Neural progenitor cell (in vitro differentiated cells): Measurements from ENCODE around the gene P2RX1. TPM values are rescaled to one million over a fixed set of nuclear protein-coding genes. Genes with fewer than 3 reads are reported as not detected.

Experiments used
- DNase-seq: peaks from one replicate; pipeline ENCODE4 v3.0.0-alpha.2; 2016; ENCODE audit warnings: low spot score
- H2AFZ ChIP-seq: fragments of 200-600 bp; sonication (generic); replicated peaks from 2 replicates; pipeline ENCODE4 v1.6.1; 2016; ENCODE audit warnings: antibody characterized with exemption
- H3F3A ChIP-seq: fragments of 200-600 bp; sonication (generic); 2 replicates; pipeline ENCODE4 v1.6.1; 2016; ENCODE audit warnings: antibody characterized with exemption, low read depth
- H3K27ac ChIP-seq: fragments of 200-600 bp; sonication (generic); 2 replicates; pipeline ENCODE4 v1.5.1; 2016; ENCODE audit warnings: mild to moderate bottlenecking
- H3K27me3 ChIP-seq: fragments of 200-600 bp; sonication (generic); 2 replicates; pipeline ENCODE4 v1.6.1; 2016; ENCODE audit warnings: mild to moderate bottlenecking, moderate library complexity
- H3K36me3 ChIP-seq: fragments of 200-600 bp; sonication (generic); 2 replicates; pipeline ENCODE4 v1.5.1; 2016
- H3K4me1 ChIP-seq: fragments of 200-600 bp; sonication (generic); 2 replicates; pipeline ENCODE4 v1.6.1; 2016; ENCODE audit warnings: mixed run types
- H3K4me2 ChIP-seq: fragments of 200-600 bp; sonication (generic); 2 replicates; pipeline ENCODE4 v1.6.1; 2016
- H3K4me3 ChIP-seq: fragments of 200-600 bp; sonication (generic); 2 replicates; pipeline ENCODE4 v1.5.1; 2016
- H3K79me2 ChIP-seq: fragments of 200-600 bp; sonication (generic); 2 replicates; pipeline ENCODE4 v1.6.1; 2016; ENCODE audit warnings: low read depth
- H3K9ac ChIP-seq: fragments of 200-600 bp; sonication (generic); 2 replicates; pipeline ENCODE4 v1.6.1; 2016
- H3K9me3 ChIP-seq: fragments of 200-600 bp; sonication (generic); 2 replicates; pipeline ENCODE4 v1.5.1; 2016; ENCODE audit warnings: low read depth
- H4K20me1 ChIP-seq: fragments of 200-600 bp; sonication (generic); 2 replicates; pipeline ENCODE4 v1.6.1; 2016; ENCODE audit warnings: low read depth
- H3K27ac Mint-ChIP-seq: 3 replicates; pipeline ENCODE4 v1.8.0; 2021; ENCODE audit warnings: mixed read lengths
- H3K27me3 Mint-ChIP-seq: 2 replicates; pipeline ENCODE4 v1.8.0; 2022; ENCODE audit warnings: low read depth, mild to moderate bottlenecking, inconsistent platforms, moderate library complexity, mixed read lengths; ENCODE audit not compliant: insufficient read depth
- H3K36me3 Mint-ChIP-seq: 3 replicates; pipeline ENCODE4 v1.8.0; 2021; ENCODE audit warnings: mixed read lengths
- H3K4me1 Mint-ChIP-seq: 3 replicates; pipeline ENCODE4 v1.8.0; 2021; ENCODE audit warnings: mixed read lengths
- H3K4me3 Mint-ChIP-seq: 3 replicates; pipeline ENCODE4 v1.8.0; 2021; ENCODE audit warnings: mild to moderate bottlenecking, moderate library complexity, mixed read lengths
- H3K9me3 Mint-ChIP-seq: 3 replicates; pipeline ENCODE4 v1.8.0; 2020; ENCODE audit warnings: mixed read lengths
- EZH2 ChIP-seq: fragments of 200-600 bp; sonication (generic); IDR thresholded peaks from 2 replicates; pipeline ENCODE4 v1.6.1; 2017; ENCODE audit warnings: antibody characterized with exemption, mild to moderate bottlenecking, moderate library complexity
- EZH2phosphoT487 ChIP-seq: fragments of 200-600 bp; sonication (generic); IDR thresholded peaks from 2 replicates; pipeline ENCODE4 v1.6.1; 2017; ENCODE audit warnings: antibody characterized with exemption
- total RNA-seq: library from RNA; depleted of rRNA; stranded (reverse); fragments of >200 nt; gene quantifications from 2 replicates; pipeline ENCODE4 v1.2.3, GENCODE V29; 2015; ENCODE audit warnings: low replicate concordance
- TF ChIP-seq, protein P1 (sequence below): fragments of 200-600 bp; sonication (generic); IDR thresholded peaks from 2 replicates; pipeline ENCODE4 v1.5.1; 2017; ENCODE audit warnings: antibody characterized with exemption, mild to moderate bottlenecking

The P2RX1 gene
- total RNA-seq, 1 donor from 2014 or later = not detected

DNA sequence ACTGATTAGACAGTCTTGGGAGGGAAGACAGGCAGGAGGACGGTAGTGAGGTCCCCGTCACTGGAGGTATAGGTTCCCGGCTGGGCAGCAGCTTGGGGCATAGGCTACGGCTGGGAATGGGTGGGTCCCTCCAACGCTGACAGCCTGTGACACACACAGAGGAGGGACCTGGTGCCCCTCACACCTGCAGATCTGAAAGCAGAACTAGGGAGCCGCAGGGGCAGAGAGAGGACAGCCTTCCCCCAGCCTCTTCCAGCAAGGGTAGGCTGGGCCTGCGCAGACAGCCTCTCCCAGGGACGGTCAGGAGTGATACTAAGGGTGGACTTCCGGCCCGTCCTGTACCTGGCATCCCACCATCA lies 2.0 kb downstream of the P2RX1 start:
- TF ChIP-seq EZH2phosphoT487 = no peak
- TF ChIP-seq EZH2 = no peak
- Mint-ChIP-seq H3K27ac (peak overlapping the region; percentile 35), H3K4me3 (no peak overlapping the region), H3K27me3 (peaks cover 2% of the 10 kb centered on the region), H3K36me3 (no peaks in the 10 kb centered on the region), H3K9me3 (no peaks in the 10 kb centered on the region), H3K4me1 (peaks cover 4% of the 10 kb centered on the region)
- H3K4me1 ChIP-seq = no peaks in the 10 kb centered on the region
- no peaks in the 10 kb centered on the region for H3K9me3 ChIP-seq
- no peaks in the 10 kb centered on the region for H4K20me1 ChIP-seq
- H2AFZ ChIP-seq = peak overlapping the region; percentile 78
- H3K4me2 ChIP-seq = no peak overlapping the region
- H3K4me3 ChIP-seq = no peak overlapping the region
- DNase-seq = no peak
- H3K36me3 ChIP-seq = no peaks in the 10 kb centered on the region
- H3K27me3 ChIP-seq = no peaks in the 10 kb centered on the region
- no peaks in the 10 kb centered on the region for H3K79me2 ChIP-seq
- H3K9ac ChIP-seq = no peak overlapping the region
- no peaks in the 10 kb centered on the region for H3F3A ChIP-seq
- H3K27ac ChIP-seq = no peak overlapping the region

DNA sequence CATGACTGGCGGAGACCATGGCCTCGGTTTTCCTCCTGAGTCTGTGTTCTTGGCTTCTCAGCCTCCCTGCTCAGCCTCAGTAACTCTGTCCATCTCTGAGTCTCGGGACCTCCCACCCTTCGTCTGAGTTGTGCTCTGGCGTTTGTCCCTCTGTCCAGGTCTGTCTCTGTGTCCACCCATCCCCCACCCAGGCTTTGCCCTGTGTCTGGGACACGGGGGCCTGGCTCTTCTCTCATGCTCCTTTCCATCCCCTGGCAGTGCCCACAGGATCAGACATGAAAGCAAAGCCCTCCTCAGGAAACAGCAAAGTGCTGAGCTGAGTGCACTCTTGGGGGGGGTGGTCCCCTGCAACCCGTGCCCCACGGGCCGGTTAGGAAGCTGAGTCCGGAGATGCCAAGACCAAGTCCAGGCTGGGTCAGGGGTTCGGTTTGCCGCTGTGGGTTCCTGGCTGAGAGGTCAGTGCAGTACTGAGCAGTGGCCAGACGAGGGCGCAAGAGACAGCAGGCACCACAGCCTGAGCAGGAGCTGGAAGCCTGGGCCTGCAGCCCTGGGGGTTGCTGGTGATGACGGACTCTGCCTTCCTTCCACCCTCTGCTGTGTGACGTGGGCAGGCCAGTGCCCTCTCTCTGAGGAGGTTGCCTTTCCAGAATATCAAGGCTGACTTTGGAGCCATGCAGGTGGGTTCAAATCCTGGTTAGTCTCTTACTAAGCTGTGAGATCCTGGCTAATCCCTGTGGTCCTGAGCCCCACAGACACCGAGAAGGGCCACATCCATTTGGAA lies 2.5 kb downstream of the P2RX1 start:
- peak overlapping the region; percentile 78 for H2AFZ ChIP-seq
- H3K27me3 ChIP-seq = no peaks in the 10 kb centered on the region
- H3K4me2 ChIP-seq = no peak overlapping the region
- H3F3A ChIP-seq = no peaks in the 10 kb centered on the region
- no peaks in the 10 kb centered on the region for H3K79me2 ChIP-seq
- Mint-ChIP-seq H3K4me3 (no peak overlapping the region), H3K36me3 (no peaks in the 10 kb centered on the region), H3K4me1 (peaks cover 4% of the 10 kb centered on the region), H3K27me3 (no peaks in the 10 kb centered on the region), H3K27ac (peak overlapping the region; percentile 57), H3K9me3 (no peaks in the 10 kb centered on the region)
- TF ChIP-seq, protein P1, sequence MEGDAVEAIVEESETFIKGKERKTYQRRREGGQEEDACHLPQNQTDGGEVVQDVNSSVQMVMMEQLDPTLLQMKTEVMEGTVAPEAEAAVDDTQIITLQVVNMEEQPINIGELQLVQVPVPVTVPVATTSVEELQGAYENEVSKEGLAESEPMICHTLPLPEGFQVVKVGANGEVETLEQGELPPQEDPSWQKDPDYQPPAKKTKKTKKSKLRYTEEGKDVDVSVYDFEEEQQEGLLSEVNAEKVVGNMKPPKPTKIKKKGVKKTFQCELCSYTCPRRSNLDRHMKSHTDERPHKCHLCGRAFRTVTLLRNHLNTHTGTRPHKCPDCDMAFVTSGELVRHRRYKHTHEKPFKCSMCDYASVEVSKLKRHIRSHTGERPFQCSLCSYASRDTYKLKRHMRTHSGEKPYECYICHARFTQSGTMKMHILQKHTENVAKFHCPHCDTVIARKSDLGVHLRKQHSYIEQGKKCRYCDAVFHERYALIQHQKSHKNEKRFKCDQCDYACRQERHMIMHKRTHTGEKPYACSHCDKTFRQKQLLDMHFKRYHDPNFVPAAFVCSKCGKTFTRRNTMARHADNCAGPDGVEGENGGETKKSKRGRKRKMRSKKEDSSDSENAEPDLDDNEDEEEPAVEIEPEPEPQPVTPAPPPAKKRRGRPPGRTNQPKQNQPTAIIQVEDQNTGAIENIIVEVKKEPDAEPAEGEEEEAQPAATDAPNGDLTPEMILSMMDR = peak; percentile 94
- no peak for TF ChIP-seq EZH2
- peak; percentile 84 for DNase-seq
- no peak overlapping the region for H3K9ac ChIP-seq
- no peaks in the 10 kb centered on the region for H3K36me3 ChIP-seq
- no peak overlapping the region for H3K27ac ChIP-seq
- H3K9me3 ChIP-seq = no peaks in the 10 kb centered on the region
- no peaks in the 10 kb centered on the region for H4K20me1 ChIP-seq
- H3K4me1 ChIP-seq = no peaks in the 10 kb centered on the region
- H3K4me3 ChIP-seq = no peak overlapping the region

DNA sequence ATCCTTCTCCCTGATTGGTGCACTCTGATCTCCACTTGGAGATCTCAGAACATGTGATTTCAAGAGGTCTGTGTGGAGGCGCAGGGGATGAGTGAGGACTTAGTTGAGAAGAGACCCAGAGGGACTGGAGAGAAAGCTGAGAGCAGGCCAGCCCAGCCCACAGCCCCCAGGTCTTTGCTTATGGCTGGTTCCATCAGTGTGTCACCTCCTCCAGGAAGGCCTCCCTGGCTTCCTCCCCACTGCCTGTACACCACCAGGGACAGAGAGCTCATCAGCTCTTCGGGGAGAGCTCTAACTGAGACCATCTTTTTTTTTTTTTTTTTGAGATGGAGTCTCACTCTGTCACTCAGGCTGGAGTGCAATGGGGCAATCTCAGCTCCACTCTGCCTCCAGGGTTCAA lies 3.4 kb downstream of the P2RX1 start:
- no peaks in the 10 kb centered on the region for H3K36me3 Mint-ChIP-seq
- Histone ChIP-seq H3K4me3 (no peak overlapping the region), H3K4me2 (no peak overlapping the region), H3K36me3 (no peaks in the 10 kb centered on the region), H3K27ac (no peak overlapping the region), H3K27me3 (no peaks in the 10 kb centered on the region), H2AFZ (no peak overlapping the region), H3F3A (no peaks in the 10 kb centered on the region), H3K79me2 (no peaks in the 10 kb centered on the region), H4K20me1 (no peaks in the 10 kb centered on the region), H3K9ac (no peak overlapping the region), H3K9me3 (no peaks in the 10 kb centered on the region), H3K4me1 (no peaks in the 10 kb centered on the region)
- no peak for TF ChIP-seq EZH2phosphoT487
- no peak for TF ChIP-seq EZH2
- TF ChIP-seq, protein P1 = no peak
- no peak for DNase-seq
- H3K27me3 Mint-ChIP-seq = no peaks in the 10 kb centered on the region
- no peaks in the 10 kb centered on the region for H3K9me3 Mint-ChIP-seq
- no peak overlapping the region for H3K27ac Mint-ChIP-seq
- H3K4me3 Mint-ChIP-seq = no peak overlapping the region
- peaks cover 4% of the 10 kb centered on the region for H3K4me1 Mint-ChIP-seq

DNA sequence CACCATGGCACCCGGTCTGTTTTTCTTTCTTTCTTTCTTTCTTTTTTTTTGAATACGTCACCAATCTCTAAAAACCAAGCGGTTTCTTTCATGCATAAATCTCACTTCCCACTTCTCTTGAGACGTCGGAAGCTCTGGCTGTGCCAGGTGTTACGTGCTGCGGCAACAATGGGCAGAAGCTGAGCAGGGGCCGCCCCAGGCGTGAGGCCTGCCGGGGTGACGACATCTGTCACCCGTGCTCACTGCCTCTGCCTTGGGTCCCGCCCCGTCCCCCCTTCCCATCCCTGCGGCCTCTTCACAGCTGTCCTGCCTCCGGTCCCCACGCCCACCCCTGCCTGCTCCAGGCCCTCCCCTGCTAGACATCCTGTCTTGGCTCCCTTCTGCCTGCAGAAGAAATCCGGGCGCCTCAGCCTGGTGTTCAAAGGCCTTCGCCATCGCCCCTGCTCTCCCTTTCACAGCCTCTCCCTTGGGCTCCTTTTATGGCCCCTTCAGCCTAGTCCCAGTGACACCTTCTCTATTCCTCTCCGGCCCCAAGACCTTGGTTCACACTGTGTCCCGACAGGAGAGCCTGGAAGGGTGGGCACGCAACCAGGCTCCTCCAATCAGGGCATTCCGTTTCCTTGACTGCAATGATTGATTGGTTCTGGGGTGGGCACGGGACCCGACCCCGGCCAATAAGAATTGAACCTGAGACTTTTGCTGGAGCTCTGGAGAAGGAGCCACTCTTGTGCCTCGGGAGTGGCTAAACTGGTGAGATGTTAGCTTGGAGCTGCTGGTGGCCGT lies 4.8 kb downstream of the P2RX1 start:
- Mint-ChIP-seq H3K9me3 (no peaks in the 10 kb centered on the region), H3K27ac (peak overlapping the region; percentile 46), H3K4me1 (peaks cover 7% of the 10 kb centered on the region), H3K4me3 (peak overlapping the region; percentile 69), H3K36me3 (no peaks in the 10 kb centered on the region), H3K27me3 (no peaks in the 10 kb centered on the region)
- TF ChIP-seq, protein P1 = no peak
- TF ChIP-seq EZH2phosphoT487 (no peak), EZH2 (no peak)
- Histone ChIP-seq H3F3A (no peaks in the 10 kb centered on the region), H3K27me3 (no peaks in the 10 kb centered on the region), H4K20me1 (no peaks in the 10 kb centered on the region), H3K4me3 (no peak overlapping the region), H3K4me1 (no peaks in the 10 kb centered on the region), H3K9me3 (no peaks in the 10 kb centered on the region), H3K79me2 (no peaks in the 10 kb centered on the region), H3K36me3 (no peaks in the 10 kb centered on the region), H2AFZ (no peak overlapping the region), H3K9ac (no peak overlapping the region), H3K4me2 (no peak overlapping the region), H3K27ac (no peak overlapping the region)
- no peak for DNase-seq
